Measurements from ENCODE around the gene PCGF5. TPM values are rescaled to one million over a fixed set of nuclear protein-coding genes. Genes with fewer than 3 reads are reported as not detected.

The PCGF5 gene
- total RNA-seq, 1 donor from 2014 or later: 11.2 TPM

DNA sequence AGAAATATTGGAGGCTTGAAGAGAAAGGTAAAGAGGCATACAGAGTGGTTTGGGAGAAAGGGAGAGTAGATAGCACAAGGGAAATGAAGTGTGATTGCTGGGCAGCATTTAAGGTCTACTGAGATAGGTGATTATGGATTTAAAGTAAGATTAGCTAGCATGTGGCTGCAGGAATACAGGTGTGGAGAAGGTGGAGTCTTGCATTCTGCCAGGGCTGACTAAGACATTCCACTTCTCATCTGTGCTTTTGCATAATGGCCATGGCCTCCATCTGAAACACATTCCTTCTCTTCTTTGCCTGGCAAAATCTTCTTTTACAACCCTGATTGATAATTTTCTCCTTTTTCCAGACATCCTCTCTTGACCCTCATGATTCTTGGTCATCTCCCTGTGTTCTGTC is 31.6 kb upstream of the PCGF5 start:
- Mint-ChIP-seq H3K9me3 (peaks cover 8% of the 10 kb centered on the region), H3K27ac (ENCODE audit: unreplicated experiment) (no peak overlapping the region), H3K4me3 (no peak overlapping the region), H3K27me3 (ENCODE audit: low read depth) (peaks cover 7% of the 10 kb centered on the region), H3K36me3 (ENCODE audit: low read depth) (no peaks in the 10 kb centered on the region), H3K4me1 (no peaks in the 10 kb centered on the region)
- no peak for DNase-seq (ENCODE audit: low read depth, low spot score)
- TF ChIP-seq, protein P1, sequence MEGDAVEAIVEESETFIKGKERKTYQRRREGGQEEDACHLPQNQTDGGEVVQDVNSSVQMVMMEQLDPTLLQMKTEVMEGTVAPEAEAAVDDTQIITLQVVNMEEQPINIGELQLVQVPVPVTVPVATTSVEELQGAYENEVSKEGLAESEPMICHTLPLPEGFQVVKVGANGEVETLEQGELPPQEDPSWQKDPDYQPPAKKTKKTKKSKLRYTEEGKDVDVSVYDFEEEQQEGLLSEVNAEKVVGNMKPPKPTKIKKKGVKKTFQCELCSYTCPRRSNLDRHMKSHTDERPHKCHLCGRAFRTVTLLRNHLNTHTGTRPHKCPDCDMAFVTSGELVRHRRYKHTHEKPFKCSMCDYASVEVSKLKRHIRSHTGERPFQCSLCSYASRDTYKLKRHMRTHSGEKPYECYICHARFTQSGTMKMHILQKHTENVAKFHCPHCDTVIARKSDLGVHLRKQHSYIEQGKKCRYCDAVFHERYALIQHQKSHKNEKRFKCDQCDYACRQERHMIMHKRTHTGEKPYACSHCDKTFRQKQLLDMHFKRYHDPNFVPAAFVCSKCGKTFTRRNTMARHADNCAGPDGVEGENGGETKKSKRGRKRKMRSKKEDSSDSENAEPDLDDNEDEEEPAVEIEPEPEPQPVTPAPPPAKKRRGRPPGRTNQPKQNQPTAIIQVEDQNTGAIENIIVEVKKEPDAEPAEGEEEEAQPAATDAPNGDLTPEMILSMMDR (conservative IDR thresholded peaks at IDR 0.05): no peak

GRCh38 chr10:91190388-91190870 is 30.0 kb upstream of the PCGF5 start:
- peaks cover 2% of the 10 kb centered on the region for H3K27me3 Mint-ChIP-seq (ENCODE audit: low read depth)
- H3K36me3 Mint-ChIP-seq (ENCODE audit: low read depth): no peaks in the 10 kb centered on the region
- H3K27ac Mint-ChIP-seq (ENCODE audit: unreplicated experiment): no peak overlapping the region
- peaks cover 4% of the 10 kb centered on the region for H3K9me3 Mint-ChIP-seq
- H3K4me1 Mint-ChIP-seq: no peaks in the 10 kb centered on the region
- no peak for DNase-seq (ENCODE audit: low read depth, low spot score)
- TF ChIP-seq, protein P1 (conservative IDR thresholded peaks at IDR 0.05): no peak
- H3K4me3 Mint-ChIP-seq: no peak overlapping the region

DNA sequence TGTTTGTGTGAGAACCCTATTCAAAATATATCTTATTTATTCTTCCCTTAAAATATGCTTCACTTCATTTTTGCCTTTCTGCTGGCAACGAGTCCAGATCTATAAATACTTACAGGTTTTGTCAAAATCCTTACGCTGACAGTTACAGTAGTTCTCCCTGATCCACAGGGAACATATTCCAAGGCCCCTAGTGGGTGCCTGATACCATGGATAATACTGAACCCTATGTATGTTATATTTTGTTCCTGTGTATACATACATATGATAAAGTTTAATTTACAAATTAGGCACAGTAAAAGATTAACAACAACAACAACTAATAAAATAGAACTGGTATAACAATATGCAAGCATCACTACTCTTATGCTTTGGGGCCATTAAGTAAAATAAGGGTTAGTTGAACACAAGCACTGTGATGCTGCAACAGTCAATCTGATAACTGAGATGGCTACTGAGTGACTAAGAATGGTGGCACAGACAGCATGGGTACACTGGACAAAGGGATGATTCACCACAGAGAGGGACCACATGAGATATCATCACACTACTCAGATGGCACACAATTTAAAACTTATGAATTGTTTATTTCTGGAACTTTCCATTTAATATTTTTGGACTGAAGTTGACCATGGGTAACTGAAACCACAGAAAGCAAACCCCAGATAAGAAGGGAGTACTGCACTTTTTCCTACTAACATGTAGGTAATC is 29.4 kb upstream of the PCGF5 start:
- no peak overlapping the region for H3K4me3 Mint-ChIP-seq
- TF ChIP-seq, protein P1 (conservative IDR thresholded peaks at IDR 0.05): no peak
- no peaks in the 10 kb centered on the region for H3K36me3 Mint-ChIP-seq (ENCODE audit: low read depth)
- DNase-seq (ENCODE audit: low read depth, low spot score): no peak
- H3K9me3 Mint-ChIP-seq: peaks cover 4% of the 10 kb centered on the region
- H3K27ac Mint-ChIP-seq (ENCODE audit: unreplicated experiment): no peak overlapping the region
- peaks cover 2% of the 10 kb centered on the region for H3K27me3 Mint-ChIP-seq (ENCODE audit: low read depth)
- no peaks in the 10 kb centered on the region for H3K4me1 Mint-ChIP-seq

GRCh38 chr10:91191584-91191919 is 28.9 kb upstream of the PCGF5 start:
- H3K36me3 Mint-ChIP-seq (ENCODE audit: low read depth): no peaks in the 10 kb centered on the region
- no peak for DNase-seq (ENCODE audit: low read depth, low spot score)
- H3K9me3 Mint-ChIP-seq: peaks cover 4% of the 10 kb centered on the region
- H3K27ac Mint-ChIP-seq (ENCODE audit: unreplicated experiment): no peak overlapping the region
- no peaks in the 10 kb centered on the region for H3K4me1 Mint-ChIP-seq
- H3K27me3 Mint-ChIP-seq (ENCODE audit: low read depth): peaks cover 2% of the 10 kb centered on the region
- TF ChIP-seq, protein P1 (conservative IDR thresholded peaks at IDR 0.05): no peak
- no peak overlapping the region for H3K4me3 Mint-ChIP-seq

DNA sequence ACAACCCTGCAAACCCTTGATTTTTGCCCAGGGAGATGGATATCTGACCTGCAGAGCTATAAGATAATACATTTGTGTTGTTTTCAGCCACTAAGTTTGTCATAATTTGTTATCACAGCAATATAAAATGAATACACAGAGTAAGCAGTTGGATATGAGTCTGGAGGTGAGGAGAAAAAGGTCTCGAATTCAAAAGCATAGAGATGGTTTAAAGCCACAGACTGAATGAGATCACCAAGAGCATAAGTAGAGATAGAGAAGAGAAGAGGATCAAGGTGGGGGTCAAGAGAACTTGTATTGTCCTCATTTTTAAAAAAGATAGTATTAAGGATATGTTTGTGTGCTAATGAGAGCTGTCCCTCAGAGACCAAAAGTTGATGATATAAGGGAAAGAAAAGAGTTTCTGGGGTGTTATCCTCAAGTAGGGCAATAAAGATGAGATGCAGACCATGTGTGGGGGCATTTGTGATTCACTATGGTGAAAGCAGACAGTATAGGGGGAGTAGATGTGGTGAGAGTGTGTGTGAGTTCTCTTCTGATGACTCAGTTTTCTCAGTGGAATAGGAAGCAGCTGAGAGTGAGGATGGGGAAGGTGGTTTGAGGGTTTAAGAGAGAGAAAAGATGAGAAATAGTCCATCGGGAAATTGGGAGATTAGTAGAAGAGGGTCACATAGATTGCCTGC is 25.8 kb upstream of the PCGF5 start:
- Mint-ChIP-seq H3K4me3 (no peak overlapping the region), H3K27me3 (ENCODE audit: low read depth) (peaks cover 2% of the 10 kb centered on the region), H3K9me3 (peaks cover 4% of the 10 kb centered on the region)

More for the DNA sequence above, 25.8 kb upstream of the PCGF5 start:
- TF ChIP-seq, protein P1 (conservative IDR thresholded peaks at IDR 0.05): no peak
- H3K4me1 Mint-ChIP-seq: no peaks in the 10 kb centered on the region
- H3K27ac Mint-ChIP-seq (ENCODE audit: unreplicated experiment): no peak overlapping the region
- no peaks in the 10 kb centered on the region for H3K36me3 Mint-ChIP-seq (ENCODE audit: low read depth)
- no peak for DNase-seq (ENCODE audit: low read depth, low spot score)
